Testis (tissue), 3 donors: Measurements from ENCODE around the gene VSIG8. TPM values are rescaled to one million over a fixed set of nuclear protein-coding genes. Genes with fewer than 3 reads are reported as not detected.

Source experiments
- DNase-seq: peaks from one replicate; pipeline ENCODE4 v3.0.0-alpha.2; 2019
- H3K27ac ChIP-seq, 2 donors: fragments of 200-600 bp; sonication (generic); one replicate each; pipeline ENCODE4 v1.5.1; 2019
- H3K27me3 ChIP-seq: fragments of 200-600 bp; sonication (generic); one replicate; pipeline ENCODE4 v1.5.1; 2019
- H3K36me3 ChIP-seq: fragments of 200-600 bp; sonication (generic); one replicate; pipeline ENCODE4 v1.5.1; 2017; ENCODE audit warnings: low read depth; ENCODE audit errors: missing control alignments
- H3K4me1 ChIP-seq: fragments of 200-600 bp; sonication (generic); one replicate; pipeline ENCODE4 v1.5.1; 2019
- H3K4me3 ChIP-seq, 2 donors: fragments of 200-600 bp; sonication (generic); one replicate each; pipeline ENCODE4 v1.5.1; 2017 to 2019
- H3K9me3 ChIP-seq: fragments of 200-600 bp; sonication (generic); one replicate; pipeline ENCODE4 v1.5.1; 2017
- CTCF ChIP-seq, 3 experiments: fragments of 450-650 bp in 2 of 3; fragments of 200-600 bp in 1 of 3; sonication (generic) in 1 of 3; IDR thresholded peaks; one replicate each; pipeline ENCODE4 v1.5.1; 2016 to 2019; ENCODE audit warnings: antibody characterized with exemption in 3 of 3, mild to moderate bottlenecking in 2 of 3, moderate library complexity in 1 of 3
- POLR2A ChIP-seq: fragments of 450-650 bp; IDR thresholded peaks from one replicate; pipeline ENCODE4 v1.6.1; 2017; ENCODE audit warnings: antibody characterized with exemption, mild to moderate bottlenecking, moderate library complexity
- WGBS, 2 donors: methylation state at CpG; one replicate each; pipeline ENCODE4 v1.1.5; 2018; 5-methylcytosine and 5-hydroxymethylcytosine counted together
- intact Hi-C: fragments of 100-400 bp; cut with DNase I; formaldehyde crosslinking; loops from one replicate; pipeline ENCODE4 v1.15.1; 2023; ENCODE audit warnings: low total_unique reads
- polyA plus RNA-seq: library from polyadenylated mRNA; stranded (reverse); fragments of 350-450 nt; fragmentation: Illumina TruSeq; extraction: RNeasy Lipid Tissue Mini Kit (QIAGEN cat#74804); gene quantifications from one replicate; pipeline ENCODE4 v1.2.3, GENCODE V29; 2014; ENCODE audit warnings: low read depth, low replicate concordance; ENCODE audit not compliant: insufficient read depth
- total RNA-seq, 2 donors: library from RNA; depleted of rRNA; stranded (reverse); fragments of >200 nt; gene quantifications; one replicate each; pipeline ENCODE4 v1.2.3, GENCODE V29; 2016

VSIG8 gene
- total and polyA plus RNA-seq, 3 donors from 2014 or later, result 0.43 to 0.55 TPM; not detected in 1

GRCh38 chr1:159853417-159854115, 8.9 kb downstream of the VSIG8 start:
- TF ChIP-seq CTCF (IDR thresholded peaks at IDR 0.05), result no peak
- no peak for TF ChIP-seq POLR2A
- DNase-seq, result no peak
- 16 to 20% methylated on average over 6 of the region's 6 CpGs for WGBS, 2 donors
- Histone ChIP-seq H3K27me3 (no peaks in the 10 kb centered on the region), H3K4me1 (peaks cover 8% of the 10 kb centered on the region), H3K4me3 (peak overlapping the region; percentile 71 to 75), H3K36me3 (no peaks in the 10 kb centered on the region), H3K27ac (peak overlapping the region; percentile 87 to 94), H3K9me3 (no peaks in the 10 kb centered on the region)
- intact Hi-C loops, result no loop called here

GRCh38 chr1:159851407-159851806, 11.1 kb downstream of the VSIG8 start:
- intact Hi-C loops, result no loop called here
- Histone ChIP-seq H3K27me3 (no peaks in the 10 kb centered on the region), H3K36me3 (no peaks in the 10 kb centered on the region), H3K27ac (no peak overlapping the region), H3K4me1 (peaks cover 8% of the 10 kb centered on the region), H3K9me3 (no peaks in the 10 kb centered on the region), H3K4me3 (no peak overlapping the region)
- WGBS, 2 donors, result 61 to 72% methylated on average over 1 of the region's 1 CpG
- TF ChIP-seq POLR2A (no peak), CTCF (IDR thresholded peaks at IDR 0.05) (no peak)
- no peak for DNase-seq

- H3K4me1 ChIP-seq, result peaks cover 5% of the 10 kb centered on the region
- TF ChIP-seq POLR2A (no peak), CTCF (IDR thresholded peaks at IDR 0.05) (no peak)
- no peak overlapping the region for H3K4me3 ChIP-seq
- no peaks in the 10 kb centered on the region for H3K36me3 ChIP-seq
- intact Hi-C loops, result no loop called here
- DNase-seq, result no peak
- H3K27ac ChIP-seq, result no peak overlapping the region
- WGBS, 2 donors, result 77 to 81% methylated on average over 2 of the region's 2 CpGs
- H3K9me3 ChIP-seq, result no peaks in the 10 kb centered on the region
- no peaks in the 10 kb centered on the region for H3K27me3 ChIP-seq
Observed at GRCh38 chr1:159849626-159850366, 12.7 kb downstream of the VSIG8 start.

GRCh38 chr1:159848326-159848725, 14.1 kb downstream of the VSIG8 start:
- intact Hi-C loops, result no loop called here

More at GRCh38 chr1:159848326-159848725, 14.1 kb downstream of the VSIG8 start:
- no peaks in the 10 kb centered on the region for H3K27me3 ChIP-seq
- TF ChIP-seq POLR2A (no peak), CTCF (IDR thresholded peaks at IDR 0.05) (no peak)
- H3K9me3 ChIP-seq, result no peaks in the 10 kb centered on the region
- H3K4me1 ChIP-seq, result no peaks in the 10 kb centered on the region
- H3K4me3 ChIP-seq, result no peak overlapping the region
- H3K36me3 ChIP-seq, result no peaks in the 10 kb centered on the region
- 40 to 80% methylated on average over 3 of the region's 3 CpGs for WGBS, 2 donors
- H3K27ac ChIP-seq, result no peak overlapping the region
- no peak for DNase-seq
